Measurements from ENCODE around the gene ANKS1B.
"Not testable (repeated sequence)": the region's sequence is repeated elsewhere in the genome, so short reads cannot be mapped to it uniquely, and the experiment has no call there.

DNA sequence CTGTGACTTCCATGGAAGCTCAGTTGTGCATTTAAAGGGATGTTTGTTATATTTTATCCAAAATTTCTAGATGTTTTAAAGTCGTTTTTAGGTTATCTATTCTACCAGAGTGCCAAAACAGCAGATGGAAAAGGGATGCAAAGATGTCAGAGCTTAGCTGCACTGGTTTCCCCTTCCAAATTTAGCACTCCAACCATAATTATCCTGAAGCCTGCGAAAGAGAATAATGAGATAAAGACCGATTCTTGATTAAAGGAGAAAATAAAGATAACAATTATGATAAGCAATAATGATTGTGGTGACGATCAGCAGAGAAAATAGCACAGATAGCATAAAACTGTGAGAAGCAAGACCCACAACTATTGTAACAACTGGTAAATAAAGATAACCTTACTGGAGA, 186.8 kb downstream of the ANKS1B start:
- TF ChIP-seq CTCF, POLR2A (IDR thresholded peaks at IDR 0.05): not testable (repeated sequence)

Measured in thyroid gland (tissue), 4 donors.